RPMI7951 (cell line): ENCODE results near the gene PKN2. TPM values are rescaled to one million over a fixed set of nuclear protein-coding genes. Genes with fewer than 3 reads are reported as not detected.

Experiments
- DNase-seq: peaks from one replicate; pipeline ENCODE4 v3.0.0-alpha.2; 2012; ENCODE audit warnings: low read depth
- total RNA-seq: library from RNA; depleted of rRNA; stranded (reverse); fragments of >200 nt; shearing (Covaris generic); gene quantifications from 2 replicates; pipeline ENCODE4 v1.2.3, GENCODE V29; 2014; rRNA removed

Gene PKN2
- total RNA-seq = 31.5 and 40.7 TPM in 2 replicates

DNA sequence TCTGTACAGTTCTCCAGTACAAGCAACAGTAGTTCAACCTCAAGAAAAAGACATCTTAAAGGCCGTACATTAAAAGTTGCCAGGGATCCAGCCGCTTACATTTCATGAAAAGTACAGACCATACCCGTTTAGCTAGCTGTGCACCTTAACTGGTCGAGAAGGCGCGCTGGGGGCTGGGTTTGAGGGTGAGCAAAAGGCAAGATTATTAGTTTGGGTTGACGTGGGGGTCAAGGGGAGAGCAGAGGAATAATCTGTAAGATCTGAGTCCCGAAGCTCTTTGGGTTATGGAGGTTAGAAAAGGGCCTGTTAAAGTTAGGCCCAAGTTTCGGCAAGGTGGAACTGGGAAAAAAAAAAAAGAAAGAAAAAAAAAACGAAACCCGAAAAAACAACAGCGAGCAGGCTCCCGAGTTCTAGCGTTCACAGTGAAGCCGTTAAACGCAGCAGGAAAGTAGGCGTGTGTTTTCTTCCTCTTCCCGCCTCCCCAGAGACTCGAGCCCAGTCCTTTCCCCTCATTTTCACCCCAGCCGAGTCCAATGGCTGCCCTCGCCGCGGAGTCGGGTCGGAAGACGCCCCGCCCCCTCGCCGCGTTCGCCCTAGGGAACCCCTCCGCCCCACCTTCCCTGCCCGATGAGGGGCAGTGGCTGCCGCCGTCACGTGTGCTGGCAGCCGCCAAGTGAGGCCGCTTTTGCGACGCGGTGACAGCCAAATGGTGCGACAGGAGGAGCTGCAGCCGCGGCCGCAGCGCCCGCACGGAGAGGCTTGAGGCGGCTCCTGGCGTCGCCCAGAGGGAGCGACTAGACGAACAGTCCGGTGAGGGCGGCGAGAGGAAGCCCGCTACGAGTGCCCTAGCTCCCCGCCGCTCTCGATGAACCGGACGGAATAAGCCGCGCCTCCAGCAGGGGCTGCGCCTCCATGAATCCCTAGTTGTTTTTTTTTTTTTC is at the start of gene PKN2:
TSS of gene PKN2 (plus strand) at position 733 of the 941 bp plus-strand sequence. CDS start 308 bp downstream, outside the sequence.
- DNase-seq = peak; percentile 98

DNA sequence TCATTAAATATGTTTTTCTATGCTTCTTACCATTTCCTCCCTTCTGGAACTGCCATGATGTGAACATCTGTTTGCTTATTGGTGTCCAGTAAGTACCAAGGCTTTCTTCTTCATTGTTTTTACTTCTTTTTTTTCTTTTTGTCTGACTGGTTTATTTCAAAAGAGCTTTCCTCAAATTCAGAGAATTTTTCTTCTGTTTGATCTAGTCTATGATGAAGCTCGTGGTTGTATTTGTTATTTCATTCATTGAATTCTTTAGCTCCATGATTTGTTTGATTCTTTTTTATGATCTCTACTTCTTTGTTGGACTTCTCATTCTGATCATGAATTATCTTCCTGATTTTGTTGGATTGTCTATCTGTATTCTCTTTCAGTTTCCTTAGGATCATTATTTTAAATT is 49.5 kb upstream of the PKN2 start:
- no peak for DNase-seq

DNA sequence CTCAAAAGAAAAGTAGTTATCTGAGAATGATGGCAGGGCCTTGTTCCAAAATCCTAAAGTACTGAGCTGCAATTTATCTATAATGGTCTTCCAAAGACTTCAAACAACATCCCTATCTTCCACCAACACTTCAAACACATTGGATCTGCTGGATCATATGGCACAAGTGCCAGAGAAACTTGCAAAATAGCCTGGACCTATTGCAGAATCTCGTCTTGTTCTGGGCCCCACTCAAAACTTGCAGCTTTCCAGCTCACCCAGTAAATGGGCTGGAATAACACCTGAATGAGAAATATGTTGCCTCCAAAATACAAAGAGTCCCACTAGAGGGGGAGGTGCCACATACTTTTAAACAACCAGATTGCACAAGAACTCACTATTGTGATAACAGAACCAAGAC is 44.0 kb upstream of the PKN2 start:
- DNase-seq = no peak

DNA sequence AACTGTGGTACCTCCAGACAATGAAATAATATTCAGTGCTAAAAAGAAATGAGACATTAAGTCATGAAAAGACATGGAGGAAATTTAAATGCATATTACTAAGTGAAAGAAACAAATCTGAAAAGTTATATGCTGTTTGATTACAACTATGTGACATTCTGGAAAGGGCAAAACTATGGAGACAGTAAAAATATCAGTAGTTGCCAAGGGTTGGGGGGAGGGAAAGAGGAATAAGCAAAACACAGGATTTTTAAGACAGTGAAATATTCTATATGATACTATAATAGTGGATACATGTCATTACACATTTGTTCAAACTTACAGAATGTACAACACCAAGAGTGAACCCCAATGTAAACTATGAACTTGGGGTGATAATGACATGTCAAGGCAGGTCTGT is 38.2 kb upstream of the PKN2 start:
- DNase-seq = no peak

DNA sequence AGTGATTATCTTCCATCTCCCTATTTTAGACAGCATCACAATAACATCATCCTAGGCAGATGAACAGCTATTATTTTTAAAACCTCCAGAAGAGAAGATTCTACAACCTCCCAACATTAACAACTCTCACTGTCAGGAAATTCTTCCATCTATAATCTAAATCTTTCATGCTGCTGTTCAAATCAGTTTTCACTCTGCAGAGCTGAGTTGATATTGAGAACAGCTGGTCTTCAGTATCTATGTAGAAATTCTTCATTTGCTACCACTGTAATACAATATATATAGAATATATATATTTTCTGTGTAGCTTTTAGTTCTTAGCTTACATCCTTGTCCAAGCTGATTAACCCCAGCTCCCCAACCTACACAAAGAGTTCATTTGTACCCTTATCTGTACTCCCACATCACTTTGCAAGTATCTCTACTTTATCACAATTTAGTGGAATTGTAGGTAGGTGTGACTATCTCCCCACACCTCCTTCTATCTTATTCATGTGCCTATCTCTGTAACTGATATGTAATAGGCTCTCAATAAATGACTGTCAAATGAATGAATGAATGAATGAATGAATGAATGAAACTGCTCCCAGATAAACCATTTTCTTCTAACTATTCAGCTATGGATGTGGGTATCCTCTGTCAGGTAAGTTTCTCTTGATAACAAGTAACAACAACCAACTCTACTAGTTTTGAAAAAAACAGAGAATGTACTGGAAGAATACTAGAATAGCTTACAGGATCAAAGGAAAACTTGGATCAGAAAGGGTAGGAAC is 37.4 kb upstream of the PKN2 start:
- no peak for DNase-seq

DNA sequence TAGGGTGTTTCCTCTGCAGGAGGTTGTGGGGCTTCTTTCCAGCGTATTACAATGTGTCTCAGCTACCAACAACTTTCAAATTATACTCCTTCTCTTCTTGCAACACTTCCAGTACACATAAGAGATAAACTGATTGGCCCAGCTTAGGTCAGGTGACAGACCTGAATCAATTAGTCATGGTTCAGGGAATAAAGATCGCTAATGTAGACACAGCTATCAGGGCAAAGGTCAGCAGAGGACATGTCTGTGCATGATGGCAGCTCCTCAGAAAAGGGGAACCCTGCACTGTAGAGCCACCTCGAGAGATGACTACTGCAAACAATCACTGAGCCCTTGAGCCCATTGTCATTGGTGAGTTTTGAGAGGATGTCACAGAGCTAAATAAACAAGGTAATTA is 36.8 kb upstream of the PKN2 start:
- no peak for DNase-seq

DNA sequence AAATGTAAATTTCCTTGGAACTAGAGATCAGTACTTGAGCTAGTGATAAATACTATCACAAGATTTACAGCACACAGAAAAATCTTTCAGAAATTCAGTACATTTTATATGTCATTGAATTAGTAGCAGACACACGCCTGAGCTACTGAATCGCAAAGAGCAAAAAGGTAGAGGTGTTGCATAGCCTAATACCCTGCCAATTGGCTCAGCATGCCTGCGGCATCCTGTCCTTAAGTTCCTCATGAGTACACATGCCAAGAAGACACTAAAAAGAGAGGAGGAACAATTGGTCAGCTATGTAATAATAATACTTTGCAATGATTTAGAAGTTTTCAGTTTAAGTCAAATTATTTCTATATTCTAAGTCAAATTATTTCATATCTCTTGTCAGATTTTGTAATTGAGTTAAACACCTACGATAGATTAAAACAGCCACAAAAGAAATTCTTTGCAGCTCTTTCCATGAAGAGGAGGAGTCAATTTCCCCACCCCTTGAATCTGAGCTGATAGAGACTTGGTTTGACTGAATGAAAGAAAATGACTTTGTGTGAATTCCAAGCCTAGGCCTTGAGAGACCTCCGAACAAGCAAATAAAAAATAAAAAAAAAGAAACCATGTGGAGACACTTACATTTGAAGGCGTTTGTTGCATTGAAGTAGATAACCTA is 36.2 kb upstream of the PKN2 start:
- no peak for DNase-seq

DNA sequence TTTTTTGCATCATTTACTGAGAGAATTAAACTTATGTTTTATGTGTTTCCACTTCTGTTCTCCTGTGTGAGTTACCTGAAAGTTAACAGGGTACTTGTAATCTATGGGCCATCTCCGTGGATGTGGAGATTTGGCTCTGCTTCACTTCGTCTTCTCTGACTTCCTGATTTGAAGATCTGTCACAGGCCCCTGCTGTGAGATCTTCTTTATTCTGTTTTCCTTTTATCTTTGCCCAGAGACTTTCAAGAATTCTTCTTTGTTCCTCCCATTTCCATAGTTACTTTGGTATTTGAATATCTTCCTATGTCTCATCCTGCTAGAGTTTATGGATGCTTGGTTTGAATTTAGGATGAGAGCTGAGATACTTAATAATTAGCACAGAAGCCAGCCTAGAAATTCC is 35.4 kb upstream of the PKN2 start:
- DNase-seq = no peak

DNA sequence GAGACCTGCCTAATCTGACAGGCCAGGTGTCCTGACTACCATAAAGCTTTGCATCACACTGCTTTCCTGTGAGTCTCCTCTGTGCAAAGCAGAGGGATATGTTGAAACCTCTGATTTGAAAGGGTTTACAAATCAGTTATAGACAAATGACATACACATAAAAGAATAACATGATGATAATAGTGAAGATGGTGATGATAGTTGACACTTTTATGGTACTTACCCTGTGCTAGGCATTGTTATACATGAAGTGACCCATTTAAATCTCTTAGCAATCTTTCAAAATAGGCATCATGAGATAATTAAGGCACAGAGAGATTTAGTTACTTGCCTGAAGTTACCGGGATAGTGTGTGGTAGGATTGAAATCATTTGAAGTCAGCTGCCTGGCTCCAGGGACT is 34.1 kb upstream of the PKN2 start:
- no peak for DNase-seq

DNA sequence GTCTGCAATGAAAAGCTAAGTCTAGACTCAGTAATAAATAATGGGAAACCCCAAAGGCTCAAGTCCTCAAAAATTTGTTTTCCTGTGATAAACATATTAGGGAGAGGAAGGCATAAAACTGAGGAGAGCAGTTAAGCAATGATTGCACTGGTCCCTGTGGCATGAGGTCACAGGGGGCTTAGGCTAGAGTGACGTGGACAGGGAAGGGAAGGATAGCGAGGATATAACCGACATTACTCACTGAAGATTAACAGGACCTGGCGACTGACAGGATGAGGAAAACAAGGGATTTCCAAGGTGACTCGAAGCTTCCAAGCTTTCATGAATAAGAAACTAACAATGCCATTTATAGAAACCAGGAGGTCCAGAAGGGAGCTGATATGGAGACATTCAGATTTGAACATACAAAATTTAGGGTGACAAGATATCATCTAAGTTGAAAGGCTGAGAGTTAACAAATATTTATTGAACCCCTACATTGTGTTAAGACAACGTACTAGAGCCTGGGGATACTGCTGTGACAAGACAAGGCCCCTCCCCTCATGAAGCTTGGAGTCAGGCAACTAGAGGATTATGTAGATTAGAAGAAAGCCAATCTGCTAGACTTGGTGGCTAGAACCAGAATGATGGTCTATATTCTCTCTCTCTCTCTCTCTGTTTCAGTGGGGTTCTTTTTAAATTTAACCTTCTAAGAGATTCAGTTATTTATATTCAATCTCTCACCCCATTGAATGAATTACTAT is 33.2 kb upstream of the PKN2 start:
- no peak for DNase-seq

DNA sequence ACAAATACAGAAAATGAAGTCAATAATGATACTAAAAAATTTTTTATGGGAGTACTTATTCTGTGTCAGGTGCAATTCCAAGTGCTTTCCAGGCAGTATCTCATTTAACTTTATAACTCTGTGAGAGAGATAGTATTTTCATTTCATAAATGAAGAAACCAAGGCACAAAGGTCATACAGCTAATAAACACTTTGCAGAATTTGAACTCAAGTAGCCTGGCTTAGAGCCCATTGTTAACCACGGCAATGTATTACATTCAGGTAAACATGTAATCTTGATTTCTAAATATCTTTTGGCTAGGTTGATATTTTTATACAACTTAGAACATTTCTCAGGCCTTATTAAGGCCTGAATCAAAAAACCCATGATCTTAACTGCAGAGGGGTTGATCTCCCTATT is 28.9 kb upstream of the PKN2 start:
- DNase-seq = no peak

DNA sequence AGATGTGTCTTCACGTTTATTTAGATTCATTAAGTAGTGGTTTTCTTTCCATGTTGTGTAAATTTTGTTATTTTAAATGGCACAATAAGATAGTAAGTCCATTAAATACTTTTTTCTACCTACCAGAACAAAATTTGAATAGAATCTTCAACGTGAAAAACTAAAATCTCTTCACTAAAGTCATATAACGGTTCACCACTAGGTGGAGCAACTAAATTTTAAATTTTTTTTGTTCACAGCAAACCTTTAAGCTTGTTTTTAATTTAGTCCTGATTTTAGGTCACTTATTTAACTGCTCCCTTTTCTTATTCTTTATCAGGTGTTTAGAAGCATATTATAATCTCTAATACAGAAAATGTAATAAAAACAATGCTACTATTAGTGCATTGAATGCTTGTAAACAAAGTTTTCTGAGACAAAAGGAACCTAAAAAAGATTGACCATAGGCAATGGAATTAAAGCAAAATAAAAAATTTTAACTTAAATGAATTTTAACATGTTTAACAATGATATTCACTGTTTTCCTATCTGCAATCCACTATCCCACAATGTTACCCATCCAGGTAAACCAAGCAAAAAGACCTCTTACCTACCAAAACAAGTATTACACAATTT is 28.3 kb upstream of the PKN2 start:
- DNase-seq = peak; percentile 28

DNA sequence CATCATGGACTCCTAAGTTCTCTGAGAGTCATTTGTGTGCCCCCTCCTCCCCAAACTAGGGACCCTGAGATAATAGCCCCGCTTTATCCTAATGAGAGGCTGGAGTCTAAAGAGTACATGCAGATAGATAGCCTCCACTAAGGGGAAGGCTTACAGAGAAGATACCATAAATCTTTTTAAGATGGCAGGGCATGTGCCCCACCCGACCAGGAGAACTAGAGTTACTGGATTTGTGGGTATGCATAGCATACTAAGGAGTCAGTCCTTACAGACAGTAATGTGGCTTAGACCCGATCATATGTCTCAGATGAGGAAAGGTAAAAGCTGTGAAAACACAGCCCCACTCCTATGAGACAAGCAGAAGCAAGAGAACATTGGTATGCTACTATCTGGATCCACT is 25.7 kb upstream of the PKN2 start:
- no peak for DNase-seq

DNA sequence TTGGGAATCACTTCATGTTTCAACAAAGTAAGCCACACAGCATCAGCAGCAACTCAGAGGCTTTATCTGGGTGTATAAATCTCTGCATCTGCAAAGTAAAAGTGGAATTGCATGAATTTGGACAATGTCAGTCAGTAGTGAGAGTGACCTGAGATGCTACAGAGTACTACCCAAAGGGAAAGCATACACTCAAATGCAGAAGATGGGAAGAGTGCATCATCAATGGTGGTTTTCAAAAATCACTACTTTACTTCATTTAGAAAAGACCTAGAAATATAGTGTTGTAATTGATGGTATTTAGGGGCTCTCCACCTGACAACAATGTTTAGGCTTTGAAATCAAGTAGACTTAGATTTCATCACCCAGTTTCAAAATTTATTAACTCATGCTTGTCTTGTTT is 24.5 kb upstream of the PKN2 start:
- no peak for DNase-seq

DNA sequence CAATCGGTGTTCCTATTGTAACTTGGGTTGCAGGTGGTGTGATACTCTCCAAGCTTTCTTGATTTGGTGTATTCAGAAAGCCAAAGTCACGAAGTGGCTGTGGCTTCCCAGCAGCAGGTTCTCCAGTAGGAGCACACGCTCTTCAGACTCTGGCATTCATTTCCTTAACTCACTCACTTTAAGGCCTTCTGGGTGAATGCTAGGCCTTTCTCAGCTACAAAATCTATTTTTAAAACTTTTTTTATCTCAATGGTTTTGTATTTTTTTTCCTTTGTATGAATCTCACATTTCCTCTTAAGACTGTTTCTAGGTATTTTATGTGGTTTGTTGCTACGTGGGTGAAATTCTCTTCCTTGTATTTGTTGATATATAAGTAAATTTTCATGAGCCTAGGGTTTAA is 22.9 kb upstream of the PKN2 start:
- no peak for DNase-seq

DNA sequence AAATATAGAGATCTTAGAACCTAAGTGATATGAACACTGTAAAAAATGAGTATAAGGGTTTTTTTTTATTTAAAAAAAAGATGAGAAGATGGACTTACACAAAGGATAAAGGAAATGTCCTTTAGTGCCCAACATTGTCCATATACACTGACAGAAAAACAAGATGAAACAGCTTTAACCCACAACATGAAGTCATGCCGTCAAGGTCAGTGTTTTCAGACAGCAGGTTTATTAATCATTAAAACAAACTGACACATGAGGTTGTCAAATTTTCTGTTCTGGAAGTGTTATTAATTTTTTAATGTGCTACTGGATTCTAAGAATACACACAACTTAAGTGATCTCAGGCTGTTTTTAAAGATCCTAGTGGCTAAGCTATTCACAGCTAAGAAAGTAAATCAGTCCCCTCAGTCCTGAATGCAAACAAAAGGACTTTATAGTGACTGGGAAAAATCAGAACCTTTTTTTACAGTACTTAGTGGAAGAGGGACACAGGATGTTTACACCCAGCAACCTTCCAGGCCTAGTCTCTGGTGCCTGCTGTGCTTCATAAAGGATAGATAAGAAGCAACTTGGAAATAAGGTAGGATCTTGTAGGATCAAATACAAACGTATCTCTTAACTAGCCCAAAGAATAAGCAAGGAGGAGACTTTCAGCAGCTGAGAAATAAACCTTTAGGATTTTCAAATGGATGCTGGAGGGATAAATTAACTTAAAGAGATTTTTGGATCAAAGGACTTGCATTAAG is 21.9 kb upstream of the PKN2 start:
- DNase-seq = no peak

DNA sequence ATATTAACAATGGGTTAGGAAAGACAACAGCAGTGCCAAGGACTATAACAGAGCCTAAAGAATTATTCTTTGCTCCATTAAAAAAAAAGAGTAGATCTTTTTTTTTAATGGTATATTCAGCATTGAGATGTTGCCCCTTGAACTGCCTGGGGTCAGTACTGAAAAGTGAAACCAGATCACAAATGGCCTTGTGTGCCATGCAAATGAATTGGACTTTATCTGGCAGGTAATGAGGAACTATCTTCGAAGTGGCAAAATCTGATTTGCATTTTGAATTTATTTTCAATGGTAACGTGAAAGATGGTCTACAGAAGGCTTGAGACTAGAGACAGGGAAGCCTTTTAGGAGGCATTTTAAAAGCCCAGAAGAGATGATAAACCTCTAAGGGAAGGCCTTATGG is 21.4 kb upstream of the PKN2 start:
- DNase-seq = no peak

DNA sequence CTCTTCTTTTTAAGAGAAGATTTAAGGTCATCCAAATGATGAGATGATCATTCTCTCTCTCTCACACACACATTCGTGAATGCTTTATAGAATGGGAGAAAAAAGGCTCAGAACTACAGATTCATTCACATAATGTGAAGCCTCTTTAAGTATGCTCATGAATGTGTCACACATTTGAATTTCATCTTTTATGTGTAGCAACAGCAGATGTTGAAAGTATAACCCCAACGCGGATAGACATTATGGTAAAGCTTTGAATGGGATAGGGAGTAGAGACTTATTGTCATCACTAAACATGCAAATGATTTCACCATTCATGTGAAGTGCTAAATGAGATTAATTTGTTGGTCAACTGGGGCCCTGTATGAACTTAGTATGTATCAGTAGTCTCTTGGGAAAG is 15.7 kb upstream of the PKN2 start:
- DNase-seq = no peak

DNA sequence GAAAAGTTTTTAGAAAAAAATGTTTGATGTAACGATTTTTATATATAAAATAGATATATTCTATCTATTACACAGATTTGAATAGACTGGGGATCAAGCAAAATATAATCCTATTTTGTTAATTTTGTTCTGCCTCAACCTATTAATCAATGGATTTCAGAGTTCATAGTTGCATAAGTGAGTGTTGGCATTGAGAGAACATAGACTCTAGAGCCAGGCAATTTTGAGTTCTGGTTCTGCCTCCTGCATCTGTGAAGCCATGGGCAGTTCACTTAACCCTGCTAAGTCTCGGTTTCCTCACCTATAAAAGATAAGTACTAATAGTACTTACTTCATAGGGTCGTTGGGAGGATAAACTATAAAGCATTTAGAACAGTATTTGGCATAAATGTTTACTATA is 13.6 kb upstream of the PKN2 start:
- no peak for DNase-seq

DNA sequence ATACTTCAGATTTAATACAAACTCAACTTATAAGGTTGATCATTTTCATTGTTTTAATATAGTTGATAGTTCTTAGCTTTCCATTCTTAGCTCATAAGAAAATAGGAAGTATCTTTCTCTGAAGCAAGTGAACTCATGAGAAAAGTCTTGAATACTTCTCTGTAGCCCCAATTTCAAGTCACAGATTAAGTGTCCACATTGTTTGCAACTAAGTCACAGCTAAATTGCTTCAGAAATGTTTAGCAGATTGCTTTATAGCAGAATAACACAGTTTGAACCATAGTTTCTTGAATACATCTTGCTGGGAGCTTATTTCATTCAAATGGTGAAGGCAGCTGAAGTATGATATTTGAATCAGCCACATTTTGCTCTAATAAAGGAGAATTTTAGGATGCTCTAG is 10.6 kb upstream of the PKN2 start:
- DNase-seq = no peak

DNA sequence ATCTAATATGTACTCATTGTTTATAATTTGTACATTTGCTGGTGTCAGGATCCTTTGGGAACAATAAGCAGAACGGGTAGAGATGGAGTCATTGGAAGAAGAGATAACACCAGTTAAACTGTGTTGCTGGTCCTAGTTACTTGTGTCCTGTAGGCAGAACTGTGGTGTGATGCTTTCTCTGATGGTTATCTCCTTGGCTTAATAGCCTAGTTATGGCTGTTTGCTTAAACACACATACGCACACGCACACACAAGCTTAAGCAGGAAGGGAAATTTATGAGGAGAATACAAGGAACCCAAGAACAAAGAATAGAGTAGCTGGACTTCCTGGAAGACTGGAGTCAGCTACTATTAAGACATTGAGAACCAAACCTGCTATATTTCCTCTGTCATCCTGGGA is 5.7 kb upstream of the PKN2 start:
- DNase-seq = no peak
